ENCODE data around the gene STMN1.

- TF ChIP-seq CTCF (conservative IDR thresholded peaks at IDR 0.05 in 1 of 2, IDR thresholded peaks at IDR 0.05 in 1 of 2; ENCODE audit: extremely low read depth in 1 of 2, insufficient read depth in 1 of 2, low read depth in 1 of 2, low read length in 2 of 2) (no peak), EZH2 (IDR thresholded peaks at IDR 0.05; ENCODE audit: borderline replicate concordance, low read length) (no peak)
These were observed 10.2 kb upstream of the STMN1 start for GRCh38 chr1:25916460-25916859.

All from mammary epithelial cell (primary cell).